HepG2 (cell line): ENCODE measurements around the gene BAG3. TPM values are rescaled to one million over a fixed set of nuclear protein-coding genes. Genes with fewer than 3 reads are reported as not detected.
A peak's percentile ranks its signal among the peaks of the same experiment; 100 is the strongest.
"Not testable (repeated sequence)": the region's sequence is repeated elsewhere in the genome, so short reads cannot be mapped to it uniquely, and the experiment has no call there.

ENCODE experiments used
- ATAC-seq: fragments of 200-7000 bp; cut with Tn5 transposase; 3 replicates; pipeline ENCODE4 v1.9.1; 2020; ENCODE audit warnings: mild to moderate bottlenecking, moderate library complexity
- BruUV-seq: library from RNA; stranded (reverse); fragments of 400-500 nt; replicated peaks from 2 replicates; lab custom pipeline; 2021; lab: Mats Ljungman, UMichigan
- CTCF ChIA-PET: fragments of 300-600 bp; formaldehyde crosslinking; extraction: SDS; loops from one replicate; lab custom pipeline; 2021; ENCODE audit warnings: low total read pairs, inconsistent platforms, low intra/inter-chr PET ratio; lab: Yijun Ruan, JAX
- POLR2A ChIA-PET: fragments of 350-600 bp; sonication (Branson Sonifier 250); formaldehyde crosslinking; loops from one replicate; lab custom pipeline; 2020; ENCODE audit warnings: antibody characterized with exemption, inconsistent platforms; lab: Yijun Ruan, JAX
- DNase-seq: peaks from one replicate; pipeline ENCODE4 v3.0.0-alpha.2; 2015; ENCODE audit warnings: low spot score
- FAIRE-seq: peaks from 3 replicates; lab custom pipeline; 2011; peaks lifted over from hg19 to GRCh38; lab: Jason Lieb, UNC
- H2AFZ ChIP-seq: one replicate; pipeline ENCODE4 v1.6.1; 2011; ENCODE audit warnings: low read length, inconsistent platforms
- H3K27ac ChIP-seq: fragments of 300-600 bp; 3 replicates; pipeline ENCODE4 v1.8.0; 2011; ENCODE audit warnings: mixed run types, mild to moderate bottlenecking, mixed read lengths, low read length, inconsistent platforms; ENCODE audit not compliant: insufficient read depth; ENCODE audit errors: extremely low read length
- H3K27me3 ChIP-seq, 2 experiments: fragments of 200-600 bp in 1 of 2; 2 replicates in 1 of 2; 3 replicates in 1 of 2; pipeline versions ENCODE4 v1.6.0 to v1.8.0; 2011; ENCODE audit warnings: low read length in 2 of 2, mild to moderate bottlenecking in 2 of 2, moderate library complexity in 2 of 2, inconsistent platforms in 1 of 2; ENCODE audit not compliant: insufficient read depth in 2 of 2, control insufficient read depth in 1 of 2
- H3K36me3 ChIP-seq, 2 experiments: fragments of 200-600 bp in 1 of 2; replicated peaks in 1 of 2; 2 replicates in 1 of 2; 3 replicates in 1 of 2; pipeline versions ENCODE4 v1.5.1 to v1.8.0; 2011; ENCODE audit warnings: low read length in 2 of 2, inconsistent platforms in 1 of 2; ENCODE audit not compliant: insufficient read depth in 2 of 2, control insufficient read depth in 1 of 2
- H3K4me1 ChIP-seq: 2 replicates; pipeline ENCODE4 v1.5.1; 2012; ENCODE audit warnings: low read length, inconsistent platforms; ENCODE audit not compliant: insufficient read depth
- H3K4me2 ChIP-seq: 2 replicates; pipeline ENCODE4 v1.6.0; 2011; ENCODE audit warnings: low read depth, low read length, inconsistent platforms
- H3K4me3 ChIP-seq, 3 experiments: fragments of 200-600 bp in 1 of 3; sonication (generic), shearing (Covaris generic) in 1 of 3; replicated peaks in 1 of 3; 2 replicates each; pipeline ENCODE4 v1.5.1; 2011 to 2016; ENCODE audit warnings: low read length in 3 of 3, inconsistent platforms in 2 of 3, low read depth in 2 of 3, mild to moderate bottlenecking in 2 of 3, control low read depth in 1 of 3, mixed read lengths in 1 of 3; ENCODE audit not compliant: insufficient read depth in 1 of 3
- H3K79me2 ChIP-seq: one replicate; pipeline ENCODE4 v1.6.1; 2011; ENCODE audit warnings: low read length, inconsistent platforms; ENCODE audit not compliant: insufficient read depth
- H3K9ac ChIP-seq: 2 replicates; pipeline ENCODE4 v1.6.0; 2011; ENCODE audit warnings: mild to moderate bottlenecking, low read depth, low read length, inconsistent platforms; ENCODE audit not compliant: insufficient read depth
- H3K9me3 ChIP-seq: 2 replicates; pipeline ENCODE4 v1.5.1; 2012; ENCODE audit warnings: mild to moderate bottlenecking, low read length
- H4K20me1 ChIP-seq: 2 replicates; pipeline ENCODE4 v1.6.0; 2011; ENCODE audit warnings: inconsistent platforms, mild to moderate bottlenecking, low read length, moderate library complexity; ENCODE audit not compliant: insufficient read depth
- ZNF431 ChIP-seq: sonication (generic); formaldehyde crosslinking; IDR thresholded peaks from 2 replicates; pipeline ENCODE4 v1.9.0; 2022; ENCODE audit warnings: missing genetic modification reagents, low read depth, mild to moderate bottlenecking, borderline replicate concordance
- WGBS: methylation state at CpG from one replicate; pipeline ENCODE4 v1.1.6; 2017; ENCODE audit warnings: low lambda C conversion rate; 5-methylcytosine and 5-hydroxymethylcytosine counted together
- in situ Hi-C: cut with HindIII; loops from 2 replicates; pipeline ENCODE4 v1.10.0; 2017; ENCODE audit warnings: low pct_unique_long_range_greater_than_20kb; ENCODE audit not compliant: extremely low pct_ligation_motif_present
- intact Hi-C: fragments of 100-400 bp; cut with micrococcal nuclease; formaldehyde crosslinking; loops from one replicate; pipeline ENCODE4 v1.10.0; 2022; ENCODE audit not compliant: unreplicated experiment
- polyA plus RNA-seq, 8 experiments: library from polyadenylated mRNA; depleted of rRNA in 3 of 8; stranded (reverse) in 7 of 8; unstranded in 1 of 8; fragments of >200 nt; fragmentation: Illumina TruSeq in 4 of 8; extraction: Trizol in 4 of 8; gene quantifications; 2 replicates each; pipeline versions ENCODE4 v1.2.1 to v1.2.3, GENCODE V29; 2011 to 2016; ENCODE audit warnings: low read depth in 4 of 8, missing spikeins in 1 of 8, mixed read lengths in 1 of 8; ENCODE audit not compliant: insufficient read depth in 1 of 8
- total RNA-seq, 5 experiments: library from RNA; depleted of rRNA; stranded (reverse); fragments of >200 nt; fragmentation: Illumina TruSeq; extraction: Trizol; gene quantifications; 2 replicates each; pipeline ENCODE4 v1.2.3, GENCODE V29; 2016; ENCODE audit warnings: low read depth in 1 of 5

The BAG3 gene
- total and polyA plus RNA-seq, 2 of the 13 experiments (the other 11 are each of a cell fraction or from before 2014, with no cell fraction given), result 2.9 to 6.7 TPM

DNA sequence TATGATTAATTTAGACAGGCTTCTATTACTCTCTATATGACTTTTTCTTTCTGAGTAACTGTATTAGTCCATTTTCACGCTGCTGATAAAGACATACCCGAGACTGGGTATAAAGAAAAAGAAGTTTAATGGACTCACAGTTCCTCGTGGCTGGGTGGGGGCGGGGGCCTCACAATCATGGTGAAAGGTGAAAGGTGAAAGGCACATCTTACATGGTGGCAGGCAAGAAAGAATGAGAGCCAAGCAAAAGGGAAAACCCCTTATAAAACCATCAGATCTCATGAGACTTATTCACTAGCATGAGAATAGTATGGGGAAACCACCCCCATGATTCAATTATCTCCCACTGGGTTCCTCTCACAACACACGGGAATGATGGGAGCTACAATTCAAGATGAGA is 56.2 kb downstream of the BAG3 start:
- H3K36me3 ChIP-seq, H3K79me2 ChIP-seq, H3K4me2 ChIP-seq, H3K4me3 ChIP-seq, FAIRE-seq, intact Hi-C loops, DNase-seq, H3K9me3 ChIP-seq, H3K9ac ChIP-seq, H4K20me1 ChIP-seq, H3K27me3 ChIP-seq, in situ Hi-C loops, BruUV-seq, H3K27ac ChIP-seq, CTCF ChIA-PET, ATAC-seq, POLR2A ChIA-PET, H3K4me1 ChIP-seq, H2AFZ ChIP-seq: not testable (repeated sequence)
- 44% methylated on average over 5 of the region's 5 CpGs for WGBS

DNA sequence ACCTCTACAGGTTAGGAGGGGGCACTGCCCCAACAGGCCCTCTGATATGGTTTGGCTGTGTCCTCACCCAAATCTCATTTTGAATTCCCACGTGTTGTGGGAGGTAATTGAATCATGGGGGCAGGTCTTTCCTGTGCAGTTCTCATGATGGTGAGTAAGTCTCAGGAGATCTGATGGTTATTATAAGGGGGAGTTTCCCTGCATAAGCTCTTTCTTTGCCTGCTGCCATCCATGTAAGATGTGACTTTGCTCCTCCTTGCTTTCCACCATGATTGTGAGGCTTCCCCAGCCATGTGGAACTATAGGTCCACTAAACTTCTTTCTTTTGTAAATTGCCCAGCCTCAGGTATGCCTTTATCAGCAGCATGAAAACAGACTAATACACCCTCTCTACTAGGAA is 59.8 kb downstream of the BAG3 start:
- POLR2A ChIA-PET, in situ Hi-C loops, DNase-seq, CTCF ChIA-PET, BruUV-seq, H4K20me1 ChIP-seq, H3K36me3 ChIP-seq, H3K27ac ChIP-seq, H3K4me2 ChIP-seq, intact Hi-C loops, H3K27me3 ChIP-seq, H3K79me2 ChIP-seq, H3K9ac ChIP-seq, H2AFZ ChIP-seq, H3K9me3 ChIP-seq, H3K4me3 ChIP-seq, H3K4me1 ChIP-seq, FAIRE-seq, ATAC-seq: not testable (repeated sequence)
- 50% methylated on average over 1 of the region's 1 CpG for WGBS
- peak; percentile 94 for TF ChIP-seq ZNF431 (CRISPR knock-in tag)
